ENCODE data around the gene RRBP1. TPM values are rescaled to one million over a fixed set of nuclear protein-coding genes. Genes with fewer than 3 reads are reported as not detected.

RRBP1 gene
- total and polyA plus RNA-seq, 4 donors: 75.4 to 202 (median 130) TPM

DNA sequence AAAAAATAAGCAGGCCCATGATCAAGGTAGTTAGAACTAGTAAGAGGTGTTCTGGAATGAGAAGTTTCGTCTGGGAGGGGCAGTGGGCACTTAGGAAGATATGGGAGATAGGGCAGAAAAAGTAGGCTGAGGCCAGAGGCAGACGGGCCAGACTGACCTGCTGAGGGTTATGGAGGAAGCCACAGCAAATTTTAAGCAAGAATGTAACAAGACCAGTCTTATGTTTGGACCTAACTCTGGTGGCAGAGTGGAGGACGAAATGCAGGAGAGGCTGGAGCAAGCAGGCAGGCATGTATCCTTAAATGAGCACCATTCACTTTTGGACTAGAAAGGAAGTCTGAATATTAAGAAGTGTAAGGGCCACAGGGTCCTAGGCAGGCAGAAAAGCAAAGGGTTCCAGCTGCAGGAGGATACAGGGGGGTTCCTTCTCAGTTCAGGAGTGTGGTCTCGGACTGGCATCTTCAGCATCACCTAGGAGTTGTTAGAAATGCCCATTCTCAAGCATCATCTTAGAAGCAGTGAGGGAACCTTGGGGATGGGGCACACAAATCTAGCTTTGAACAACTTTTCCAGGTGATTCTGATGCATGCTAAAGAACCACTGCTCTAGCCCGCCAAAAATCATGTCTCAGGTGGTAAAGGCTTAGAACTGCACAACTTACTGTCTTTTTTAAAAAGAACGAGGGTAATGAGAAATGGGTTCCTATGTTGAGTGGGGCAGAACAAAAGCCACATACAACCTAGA, 113.8 kb downstream of the RRBP1 start (continued):
- TF ChIP-seq, protein P1, sequence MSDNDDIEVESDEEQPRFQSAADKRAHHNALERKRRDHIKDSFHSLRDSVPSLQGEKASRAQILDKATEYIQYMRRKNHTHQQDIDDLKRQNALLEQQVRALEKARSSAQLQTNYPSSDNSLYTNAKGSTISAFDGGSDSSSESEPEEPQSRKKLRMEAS (IDR thresholded peaks at IDR 0.05): no peak

DNA sequence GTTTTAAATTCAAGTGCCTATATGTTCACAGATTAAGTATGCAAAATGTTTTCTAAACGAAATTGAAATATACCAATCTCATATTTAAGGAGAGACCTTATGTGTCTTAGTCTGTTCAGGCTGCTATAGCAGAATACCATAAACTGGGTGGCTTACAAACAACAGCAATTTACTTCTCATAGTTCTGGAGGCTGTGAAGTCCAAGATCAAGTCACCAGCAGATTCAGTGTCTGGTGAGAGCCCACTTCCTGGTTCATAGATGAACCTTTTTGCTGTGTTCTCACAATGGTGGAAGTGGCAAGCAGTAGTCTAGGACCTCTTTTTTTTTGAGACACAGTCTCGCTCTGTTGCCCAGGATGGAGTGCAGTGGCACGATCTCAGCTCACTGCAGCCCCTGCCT, 115.7 kb downstream of the RRBP1 start:
- H3K36me3 ChIP-seq (ENCODE audit: control insufficient read depth in 4 of 4, insufficient read depth in 3 of 4, low read depth in 1 of 4, low read length in 3 of 4): no peaks in the 10 kb centered on the region
- H3K27ac ChIP-seq (ENCODE audit: low read depth in 1 of 2, low read length in 2 of 2): no peak overlapping the region
- H3K4me3 ChIP-seq (ENCODE audit: low read depth in 1 of 3, low read length in 3 of 3): no peak overlapping the region
- no peaks in the 10 kb centered on the region for H3K27me3 ChIP-seq (ENCODE audit: control insufficient read depth in 4 of 4, insufficient read depth in 4 of 4, low read length in 3 of 4)
- H3K4me1 ChIP-seq (ENCODE audit: control insufficient read depth in 4 of 4, insufficient read depth in 4 of 4, low read length in 3 of 4): peaks cover 7 to 18% (median 11%) of the 10 kb centered on the region in 4 donors
- no peak for DNase-seq (ENCODE audit: low spot score)
- H3K9me3 ChIP-seq (ENCODE audit: control insufficient read depth in 4 of 4, low read length in 3 of 4): no peaks in the 10 kb centered on the region
- H3K9ac ChIP-seq (ENCODE audit: low read depth in 1 of 2, low read length in 2 of 2): no peak overlapping the region
- no peak for TF ChIP-seq HNF4A (conservative IDR thresholded peaks at IDR 0.05)
- TF ChIP-seq EGR1 (IDR thresholded peaks at IDR 0.05; ENCODE audit: low read depth in 2 of 2): no peak
- TF ChIP-seq RXRA (IDR thresholded peaks at IDR 0.05): no peak
- no peak for TF ChIP-seq RAD21 (IDR thresholded peaks at IDR 0.05)
- TF ChIP-seq, protein P1 (IDR thresholded peaks at IDR 0.05): no peak
- no peak for TF ChIP-seq FOXA2 (IDR thresholded peaks at IDR 0.05)
- TF ChIP-seq GABPA (IDR thresholded peaks at IDR 0.05 in 1 of 2, conservative IDR thresholded peaks at IDR 0.05 in 1 of 2): no peak
- TF ChIP-seq, protein P2, sequence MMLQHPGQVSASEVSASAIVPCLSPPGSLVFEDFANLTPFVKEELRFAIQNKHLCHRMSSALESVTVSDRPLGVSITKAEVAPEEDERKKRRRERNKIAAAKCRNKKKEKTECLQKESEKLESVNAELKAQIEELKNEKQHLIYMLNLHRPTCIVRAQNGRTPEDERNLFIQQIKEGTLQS (IDR thresholded peaks at IDR 0.05): no peak
- no peak for TF ChIP-seq SP1 (IDR thresholded peaks at IDR 0.05)
- TF ChIP-seq, protein P3, sequence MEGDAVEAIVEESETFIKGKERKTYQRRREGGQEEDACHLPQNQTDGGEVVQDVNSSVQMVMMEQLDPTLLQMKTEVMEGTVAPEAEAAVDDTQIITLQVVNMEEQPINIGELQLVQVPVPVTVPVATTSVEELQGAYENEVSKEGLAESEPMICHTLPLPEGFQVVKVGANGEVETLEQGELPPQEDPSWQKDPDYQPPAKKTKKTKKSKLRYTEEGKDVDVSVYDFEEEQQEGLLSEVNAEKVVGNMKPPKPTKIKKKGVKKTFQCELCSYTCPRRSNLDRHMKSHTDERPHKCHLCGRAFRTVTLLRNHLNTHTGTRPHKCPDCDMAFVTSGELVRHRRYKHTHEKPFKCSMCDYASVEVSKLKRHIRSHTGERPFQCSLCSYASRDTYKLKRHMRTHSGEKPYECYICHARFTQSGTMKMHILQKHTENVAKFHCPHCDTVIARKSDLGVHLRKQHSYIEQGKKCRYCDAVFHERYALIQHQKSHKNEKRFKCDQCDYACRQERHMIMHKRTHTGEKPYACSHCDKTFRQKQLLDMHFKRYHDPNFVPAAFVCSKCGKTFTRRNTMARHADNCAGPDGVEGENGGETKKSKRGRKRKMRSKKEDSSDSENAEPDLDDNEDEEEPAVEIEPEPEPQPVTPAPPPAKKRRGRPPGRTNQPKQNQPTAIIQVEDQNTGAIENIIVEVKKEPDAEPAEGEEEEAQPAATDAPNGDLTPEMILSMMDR (IDR thresholded peaks at IDR 0.05; ENCODE audit: low read depth, low read length, missing input control): no peak
- no peak for TF ChIP-seq TAF1 (conservative IDR thresholded peaks at IDR 0.05)
- TF ChIP-seq FOXA1 (IDR thresholded peaks at IDR 0.05): no peak
- TF ChIP-seq, protein P4, sequence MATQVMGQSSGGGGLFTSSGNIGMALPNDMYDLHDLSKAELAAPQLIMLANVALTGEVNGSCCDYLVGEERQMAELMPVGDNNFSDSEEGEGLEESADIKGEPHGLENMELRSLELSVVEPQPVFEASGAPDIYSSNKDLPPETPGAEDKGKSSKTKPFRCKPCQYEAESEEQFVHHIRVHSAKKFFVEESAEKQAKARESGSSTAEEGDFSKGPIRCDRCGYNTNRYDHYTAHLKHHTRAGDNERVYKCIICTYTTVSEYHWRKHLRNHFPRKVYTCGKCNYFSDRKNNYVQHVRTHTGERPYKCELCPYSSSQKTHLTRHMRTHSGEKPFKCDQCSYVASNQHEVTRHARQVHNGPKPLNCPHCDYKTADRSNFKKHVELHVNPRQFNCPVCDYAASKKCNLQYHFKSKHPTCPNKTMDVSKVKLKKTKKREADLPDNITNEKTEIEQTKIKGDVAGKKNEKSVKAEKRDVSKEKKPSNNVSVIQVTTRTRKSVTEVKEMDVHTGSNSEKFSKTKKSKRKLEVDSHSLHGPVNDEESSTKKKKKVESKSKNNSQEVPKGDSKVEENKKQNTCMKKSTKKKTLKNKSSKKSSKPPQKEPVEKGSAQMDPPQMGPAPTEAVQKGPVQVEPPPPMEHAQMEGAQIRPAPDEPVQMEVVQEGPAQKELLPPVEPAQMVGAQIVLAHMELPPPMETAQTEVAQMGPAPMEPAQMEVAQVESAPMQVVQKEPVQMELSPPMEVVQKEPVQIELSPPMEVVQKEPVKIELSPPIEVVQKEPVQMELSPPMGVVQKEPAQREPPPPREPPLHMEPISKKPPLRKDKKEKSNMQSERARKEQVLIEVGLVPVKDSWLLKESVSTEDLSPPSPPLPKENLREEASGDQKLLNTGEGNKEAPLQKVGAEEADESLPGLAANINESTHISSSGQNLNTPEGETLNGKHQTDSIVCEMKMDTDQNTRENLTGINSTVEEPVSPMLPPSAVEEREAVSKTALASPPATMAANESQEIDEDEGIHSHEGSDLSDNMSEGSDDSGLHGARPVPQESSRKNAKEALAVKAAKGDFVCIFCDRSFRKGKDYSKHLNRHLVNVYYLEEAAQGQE (IDR thresholded peaks at IDR 0.05): no peak
- TF ChIP-seq HNF4G (IDR thresholded peaks at IDR 0.05): no peak
- TF ChIP-seq NR2F2 (IDR thresholded peaks at IDR 0.05): no peak
- TF ChIP-seq YY1 (IDR thresholded peaks at IDR 0.05): no peak
- WGBS: 92% methylated on average over 3 of the region's 3 CpGs
